GM18519 (cell line): ENCODE measurements around the gene DNPEP.
A peak's percentile ranks its signal among the peaks of the same experiment; 100 is the strongest.

Experiments used
- ATAC-seq: cut with Tn5 transposase; IDR thresholded peaks from one replicate; pipeline ENCODE4 v1.9.1; 2021; ENCODE audit warnings: mild to moderate bottlenecking, moderate library complexity; ENCODE audit not compliant: unreplicated experiment, low FRiP score

The DNPEP gene

DNA sequence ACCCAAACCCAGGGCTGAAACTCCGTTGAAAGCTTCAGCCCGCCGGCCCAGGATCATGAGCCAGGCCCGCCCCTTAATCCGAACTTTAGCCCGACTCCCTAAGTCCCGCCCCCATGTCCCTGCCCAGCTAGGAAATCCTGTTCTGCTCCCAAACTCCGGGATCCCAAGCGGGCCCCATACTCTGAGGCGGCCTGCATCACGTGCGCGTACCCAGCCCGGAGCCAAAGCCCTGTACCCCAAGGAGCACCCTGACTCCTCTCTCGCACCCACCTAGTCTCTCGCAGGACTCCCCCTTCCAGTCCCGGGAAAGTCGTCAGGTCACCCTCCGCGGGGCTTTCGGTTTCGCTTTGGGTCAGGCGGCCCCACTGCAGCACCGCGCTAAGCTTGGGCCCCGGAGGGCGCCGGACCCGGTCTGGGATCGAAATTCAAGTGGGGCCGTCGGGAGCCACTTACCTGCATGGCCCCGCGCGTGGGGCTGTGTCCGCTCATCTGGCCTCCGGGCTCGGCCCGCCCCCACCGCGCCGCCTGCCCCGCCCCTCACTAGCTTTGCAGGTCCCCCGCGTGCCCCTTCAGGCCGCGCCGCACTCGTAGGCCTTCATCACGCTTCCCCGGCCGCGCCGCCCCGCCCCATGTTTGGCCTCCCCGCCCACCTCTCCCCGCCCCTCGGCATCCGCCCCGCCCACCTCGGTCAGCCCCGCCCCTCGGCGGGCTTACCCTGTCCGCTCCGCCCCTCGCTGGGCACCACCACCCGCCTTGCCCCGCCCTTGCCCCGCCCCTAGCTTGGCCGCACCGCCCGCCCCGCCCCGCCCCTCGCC, at the start of gene DNPEP:
Gene DNPEP (minus strand): TSS at position 607 of the 815 bp plus-strand sequence. CDS start 118 bp downstream, at position 489.
- ATAC-seq = peak; percentile 35

DNA sequence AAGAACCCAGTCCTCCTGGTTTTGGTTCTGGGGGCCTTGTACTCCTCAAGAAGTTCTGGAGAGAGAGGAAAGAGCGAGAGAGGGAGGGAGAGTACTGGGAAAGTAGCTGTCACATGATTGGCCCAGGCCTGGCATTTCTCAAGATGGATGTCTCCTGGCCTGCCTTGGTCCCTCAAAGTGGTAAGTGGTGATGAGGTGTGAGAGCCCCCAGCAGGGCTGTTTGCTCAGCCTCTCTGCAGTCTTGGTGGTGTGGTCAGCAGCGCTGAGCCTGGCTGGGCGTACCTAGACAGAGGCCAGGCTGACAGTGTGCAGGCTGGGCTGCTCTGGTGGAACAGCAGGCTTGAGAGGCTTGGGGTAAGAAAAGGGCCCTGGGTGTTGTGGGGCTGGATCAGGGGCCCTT, 49.4 kb upstream of the DNPEP start:
- ATAC-seq = no peak

DNA sequence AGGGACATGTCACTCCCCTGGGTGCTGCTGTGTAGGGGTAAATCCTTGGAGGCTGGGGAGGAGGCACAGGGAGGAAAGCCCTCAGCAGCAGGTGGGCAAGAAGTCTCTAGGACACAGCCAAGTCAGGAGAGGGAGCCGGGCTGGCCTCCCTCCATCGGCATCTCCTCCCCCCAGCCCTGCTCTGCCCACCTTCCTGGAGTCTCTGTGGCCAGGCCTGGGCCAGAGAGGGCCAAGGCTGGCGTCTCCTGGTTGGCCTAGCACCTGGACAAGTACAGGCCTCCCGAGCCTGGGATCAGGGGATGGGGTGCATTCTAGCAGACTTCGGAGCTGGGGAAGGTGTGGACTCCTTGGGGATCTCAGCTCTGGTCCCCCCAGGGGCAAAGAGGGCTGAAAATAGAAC, 48.8 kb upstream of the DNPEP start:
- no peak for ATAC-seq

DNA sequence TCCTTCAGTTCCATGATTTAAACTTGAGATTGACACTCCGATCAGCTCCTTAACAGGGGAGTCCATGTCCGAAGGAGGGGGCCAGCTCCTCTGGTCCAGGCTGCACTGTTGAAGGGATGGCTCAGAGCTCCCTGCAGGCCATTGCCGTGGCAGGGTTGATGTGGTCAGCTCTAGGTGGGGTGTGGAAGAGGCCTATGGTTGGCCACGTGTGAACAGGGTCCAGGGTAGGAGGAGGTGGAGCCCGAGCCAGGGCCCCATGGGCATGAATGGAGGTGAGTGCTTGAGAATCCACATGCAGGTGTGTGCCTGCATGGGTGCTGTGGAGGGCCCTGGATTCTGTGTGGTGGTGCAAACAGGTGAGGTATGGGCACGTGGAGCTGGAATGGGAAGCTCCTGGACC, 48.0 kb upstream of the DNPEP start:
- ATAC-seq = no peak

DNA sequence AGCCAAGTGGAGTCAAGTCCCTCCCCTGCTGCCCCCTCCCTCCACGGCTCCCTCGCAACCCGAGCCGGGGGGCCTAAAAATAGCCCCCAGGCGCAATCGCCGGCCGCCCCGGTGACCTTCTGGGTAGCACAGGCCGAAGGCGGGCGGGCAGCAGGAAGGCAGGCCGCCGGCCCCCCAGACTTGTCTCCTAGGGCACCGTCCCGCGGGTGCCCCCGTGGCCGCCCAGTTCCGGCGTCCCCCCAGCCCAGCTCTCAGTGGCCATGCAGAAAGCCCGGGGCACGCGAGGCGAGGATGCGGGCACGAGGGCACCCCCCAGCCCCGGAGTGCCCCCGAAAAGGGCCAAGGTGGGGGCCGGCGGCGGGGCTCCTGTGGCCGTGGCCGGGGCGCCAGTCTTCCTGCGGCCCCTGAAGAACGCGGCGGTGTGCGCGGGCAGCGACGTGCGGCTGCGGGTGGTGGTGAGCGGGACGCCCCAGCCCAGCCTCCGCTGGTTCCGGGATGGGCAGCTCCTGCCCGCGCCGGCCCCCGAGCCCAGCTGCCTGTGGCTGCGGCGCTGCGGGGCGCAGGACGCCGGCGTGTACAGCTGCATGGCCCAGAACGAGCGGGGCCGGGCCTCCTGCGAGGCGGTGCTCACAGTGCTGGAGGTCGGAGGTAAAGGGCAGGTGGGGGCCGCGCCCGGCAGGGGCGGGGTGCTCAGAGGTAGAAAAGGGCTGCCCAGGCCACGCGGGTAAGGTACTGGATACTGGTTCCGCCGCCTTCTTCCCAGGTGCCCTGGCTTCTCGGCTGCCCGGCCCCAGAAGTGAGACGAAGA, 47.2 kb upstream of the DNPEP start, which contains the start of gene SPEG:
Gene SPEG (plus strand): TSS at position 126 of the 808 bp plus-strand sequence. CDS start 135 bp downstream, at position 261.
- no peak for ATAC-seq

DNA sequence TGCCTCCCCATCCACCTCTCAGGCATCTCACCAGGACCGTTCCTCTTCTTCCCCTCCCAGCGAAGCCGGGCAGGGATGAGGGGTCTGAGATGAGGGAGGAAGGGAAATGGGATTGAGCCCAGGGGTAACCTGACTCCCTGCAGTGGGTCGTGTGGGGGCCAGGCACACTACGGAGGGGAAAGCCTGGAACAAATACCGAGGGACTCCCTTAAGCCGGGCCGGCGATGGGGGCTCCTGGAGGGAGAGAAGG, 46.7 kb upstream of the DNPEP start:
- ATAC-seq = no peak

DNA sequence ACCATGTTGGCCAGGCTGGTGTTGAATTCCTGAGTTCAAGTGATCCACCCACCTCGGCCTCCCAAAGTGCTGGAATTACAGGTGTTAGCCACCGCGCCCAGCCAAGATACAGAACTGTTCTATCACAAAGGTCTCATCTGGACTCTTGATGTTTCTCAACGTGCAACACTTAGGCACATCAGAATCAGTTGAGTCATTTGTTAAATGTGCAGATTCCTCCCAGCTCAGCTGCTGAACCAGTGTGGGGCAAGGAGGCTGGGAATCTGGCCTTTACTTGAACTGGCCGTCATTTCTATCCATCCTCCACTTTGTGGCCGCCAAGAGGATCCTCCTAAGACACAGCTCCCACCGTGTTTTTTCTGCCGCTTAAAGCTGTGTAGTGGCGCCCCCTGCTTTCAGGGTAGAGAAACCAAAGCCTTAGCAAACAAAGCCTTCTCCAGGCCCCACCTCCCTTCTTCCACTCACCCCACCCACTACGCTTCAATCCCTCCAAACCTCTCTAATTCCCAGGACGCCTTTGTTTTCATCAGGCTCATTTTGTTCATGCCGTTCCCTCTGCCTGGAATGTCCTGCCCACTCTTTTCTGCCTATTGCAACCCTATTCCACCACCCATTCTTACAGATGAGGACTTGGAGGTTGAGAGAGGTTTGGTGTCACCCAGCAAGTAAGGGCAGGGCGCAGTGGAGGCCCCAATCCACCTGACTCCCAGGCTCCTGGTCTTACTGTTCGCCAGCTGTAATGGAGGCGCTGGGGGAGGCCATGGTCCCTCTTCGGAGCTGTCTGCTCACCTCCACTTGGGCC, 46.2 kb upstream of the DNPEP start:
- ATAC-seq = no peak

DNA sequence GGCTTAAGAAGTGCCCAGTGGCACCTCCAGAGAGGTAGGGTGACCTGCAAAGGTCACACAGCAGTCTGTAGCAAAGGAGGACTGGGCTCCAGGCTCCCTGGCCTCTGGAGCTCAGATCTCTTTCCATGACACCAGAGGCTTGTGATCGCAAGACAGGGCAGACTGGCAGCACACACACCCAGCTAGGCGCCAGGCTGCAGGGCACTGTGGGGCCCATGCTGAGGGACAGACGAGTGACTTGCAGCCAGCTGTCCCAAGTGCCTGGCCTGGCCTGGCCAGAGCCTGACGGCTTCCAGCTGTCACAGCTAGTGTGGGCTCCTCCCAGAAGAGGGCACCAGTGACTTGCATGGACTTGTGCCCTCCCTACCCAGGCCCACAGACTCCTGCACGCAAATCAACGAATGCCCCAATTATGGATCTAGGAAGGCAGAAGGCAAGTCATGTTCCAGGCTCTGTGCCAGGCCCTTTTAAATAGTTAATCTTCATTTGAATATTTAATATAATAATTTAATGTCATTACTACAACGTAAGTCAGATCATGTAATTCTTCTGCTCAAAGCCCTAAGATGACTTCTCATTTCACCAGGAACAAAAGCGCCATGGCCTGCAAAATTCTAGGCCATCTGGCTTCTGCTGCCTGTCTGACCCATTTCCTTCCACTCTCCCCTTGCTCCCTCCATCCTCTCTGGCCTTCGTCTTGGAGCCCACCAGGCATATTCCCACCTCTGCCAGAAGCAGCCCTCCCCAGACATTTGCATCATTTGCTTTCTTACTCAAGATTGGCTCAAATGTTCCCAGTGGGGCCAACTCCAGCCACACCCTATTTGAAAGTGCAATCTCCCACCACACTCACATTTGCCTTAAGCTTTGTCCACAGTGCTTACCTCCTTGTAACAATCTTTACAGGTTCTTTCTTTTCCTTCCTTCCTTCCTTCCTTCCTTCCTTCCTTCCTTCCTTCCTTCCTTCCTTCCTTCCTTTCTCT, 43.2 kb upstream of the DNPEP start:
- ATAC-seq = no peak

DNA sequence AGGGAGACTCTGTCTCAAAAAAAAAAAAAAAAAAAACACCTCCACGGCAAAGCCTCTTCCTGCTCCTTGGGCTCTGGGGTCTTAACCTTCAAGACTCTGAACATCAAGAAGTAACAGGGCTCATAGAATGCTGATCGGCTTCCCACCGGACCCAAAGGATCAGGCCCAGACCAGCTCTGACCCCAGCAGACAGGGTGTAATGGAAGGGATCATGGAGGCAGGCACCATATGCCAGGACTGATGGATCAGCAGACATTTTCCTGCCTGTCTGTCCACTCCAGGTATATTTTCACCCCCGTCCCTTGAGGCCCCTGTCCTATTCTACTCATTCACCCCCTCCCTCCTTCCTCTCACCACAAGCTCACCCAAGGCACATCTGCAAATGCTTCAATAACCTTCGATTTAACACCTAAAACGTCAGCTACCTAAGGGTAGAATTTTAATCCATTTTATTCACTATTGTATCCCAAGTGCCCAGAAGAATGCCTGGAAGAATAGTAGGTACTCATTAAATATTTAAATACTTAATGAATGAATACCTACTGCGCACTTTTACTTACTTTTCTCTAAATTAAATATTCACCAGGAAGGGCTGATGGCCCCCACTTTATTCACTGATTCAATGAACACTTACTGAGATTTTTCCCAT, 42.4 kb upstream of the DNPEP start:
- ATAC-seq = no peak

DNA sequence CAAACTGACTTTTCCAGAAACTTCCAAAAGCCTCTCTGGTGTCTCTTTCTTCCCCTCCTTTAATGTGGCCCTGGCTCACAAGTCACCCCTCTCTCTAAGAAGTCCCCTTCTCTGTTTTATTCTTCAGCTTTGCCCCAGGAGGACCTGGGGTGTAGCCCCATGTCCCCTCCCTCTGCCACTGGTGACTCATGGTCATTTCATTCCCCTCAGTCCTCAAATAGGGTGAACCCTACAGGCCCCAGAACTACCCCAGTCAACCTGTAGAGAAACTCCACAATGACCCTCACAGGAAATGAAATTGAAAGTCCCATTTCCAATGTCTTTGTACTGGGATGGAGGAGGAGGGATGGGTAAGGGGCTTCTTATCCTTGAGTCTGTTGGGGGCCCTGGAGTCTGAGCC, 40.8 kb upstream of the DNPEP start:
- no peak for ATAC-seq

DNA sequence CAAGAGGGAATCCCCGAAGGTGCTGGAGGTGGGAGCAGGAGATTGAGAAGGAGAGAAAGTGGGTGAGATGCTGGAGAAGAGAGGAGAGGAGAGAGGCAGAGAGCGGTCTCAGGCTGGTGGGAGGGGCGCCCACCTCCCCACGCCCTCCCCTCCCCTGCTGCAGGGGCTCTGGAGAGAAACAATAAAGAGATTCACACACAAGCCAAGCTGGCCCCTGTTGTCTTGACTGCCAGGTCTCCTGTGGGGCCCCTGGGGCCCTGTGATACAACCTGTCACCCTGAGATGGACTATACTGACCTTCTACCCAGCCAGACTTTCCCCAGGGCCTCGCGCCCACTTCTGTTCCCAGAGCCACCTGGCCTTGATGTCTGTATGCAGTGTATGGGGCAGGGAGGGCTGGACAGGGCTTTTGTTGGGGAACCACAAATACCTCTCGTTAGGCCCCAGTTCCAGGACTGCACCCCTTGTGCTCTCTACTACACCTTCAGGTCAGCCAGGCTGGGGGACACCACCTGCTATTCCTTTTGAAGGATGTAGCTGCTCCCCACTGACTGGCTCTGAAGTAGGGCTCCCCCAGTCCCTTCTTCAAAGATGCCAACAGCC, 38.9 kb upstream of the DNPEP start:
- no peak for ATAC-seq

DNA sequence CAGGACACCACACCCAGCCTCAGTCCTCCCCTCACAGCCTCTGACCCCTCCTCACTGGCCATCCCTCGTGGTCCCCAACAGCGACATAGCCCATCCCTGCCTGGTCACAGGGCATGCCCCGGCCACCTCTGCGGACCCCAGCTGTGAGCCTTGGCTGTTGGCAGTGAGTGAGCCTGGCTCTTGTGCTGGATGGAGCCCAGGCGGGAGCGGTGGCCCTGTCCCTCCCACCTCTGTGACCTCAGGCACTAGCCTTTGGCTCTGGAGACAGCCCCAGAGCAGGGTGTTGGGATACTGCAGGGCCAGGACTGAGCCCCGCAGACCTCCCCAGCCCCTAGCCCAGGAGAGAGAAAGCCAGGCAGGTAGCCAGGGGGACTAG, 38.3 kb upstream of the DNPEP start:
- ATAC-seq = no peak

DNA sequence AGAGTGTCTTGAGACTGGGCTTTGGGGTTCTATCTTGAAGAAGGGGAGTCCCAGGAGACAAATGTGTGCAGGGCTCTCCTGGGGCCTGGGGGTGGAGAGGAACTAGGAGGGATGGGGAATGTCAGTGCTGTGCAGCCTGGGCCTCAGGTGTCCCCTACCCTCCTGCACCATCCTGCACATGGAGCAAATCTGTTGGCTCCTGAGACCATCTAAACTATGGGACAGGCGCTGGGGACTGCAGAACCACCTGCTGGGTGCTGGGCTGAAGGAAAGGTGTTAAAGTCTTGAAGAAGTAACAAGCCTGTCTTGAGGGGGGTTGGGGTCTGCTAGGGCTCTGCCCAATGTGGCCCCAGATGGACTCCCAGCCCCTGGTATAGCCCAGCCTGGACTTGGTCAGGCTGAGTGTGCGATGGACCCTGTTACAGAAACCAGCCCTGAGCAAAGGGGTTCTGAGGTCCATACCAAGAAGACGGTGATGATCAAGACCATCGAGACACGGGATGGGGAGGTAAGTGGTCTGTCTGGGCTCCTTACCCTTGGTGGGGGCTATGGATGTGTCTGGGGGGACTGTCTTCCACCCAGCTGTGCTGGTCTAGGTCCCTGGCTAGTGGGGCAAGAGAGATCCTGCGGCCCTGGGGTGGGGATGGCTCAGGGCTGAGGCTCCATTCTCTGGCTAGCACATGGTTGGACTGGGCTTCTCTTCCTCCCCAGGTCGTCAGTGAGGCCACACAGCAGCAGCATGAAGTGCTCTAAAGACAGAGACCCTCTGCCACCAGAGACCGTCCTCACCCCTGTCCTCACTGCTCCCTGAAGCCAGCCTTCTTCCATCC, 37.7 kb upstream of the DNPEP start:
- no peak for ATAC-seq

DNA sequence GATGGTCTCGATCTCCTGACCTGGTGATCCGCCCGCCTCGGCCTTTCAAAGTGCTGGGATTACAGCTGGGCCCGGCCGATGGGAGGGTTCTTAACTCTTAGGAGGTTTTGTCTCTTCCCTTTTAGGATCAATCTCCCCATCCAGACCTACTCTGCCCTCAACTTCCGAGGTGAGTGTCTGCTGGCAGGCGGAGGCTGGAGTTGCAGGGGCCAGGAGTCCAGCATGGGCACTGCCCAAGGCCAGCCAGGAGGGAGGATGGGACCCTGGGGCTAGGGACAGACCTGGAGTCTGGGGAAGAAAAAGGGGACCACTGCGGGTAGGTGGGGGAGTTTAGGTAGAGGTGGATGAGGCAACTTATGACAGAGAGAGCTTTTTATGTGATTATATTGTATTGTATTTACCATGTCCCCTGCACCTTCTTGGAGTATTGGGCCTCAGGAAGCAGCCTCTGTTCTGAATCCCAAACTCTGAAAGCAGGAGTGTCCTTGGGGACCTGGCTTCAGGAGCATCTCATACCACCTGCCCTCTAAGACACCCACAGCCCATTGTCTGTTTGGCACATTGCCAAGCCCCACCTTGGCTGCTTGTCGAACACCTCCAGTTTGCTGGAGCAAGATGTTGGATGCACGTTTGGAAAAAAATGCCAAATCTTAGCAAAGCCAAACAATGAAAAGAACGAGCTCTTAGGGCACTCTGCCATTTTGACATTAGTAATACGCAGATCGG, 36.1 kb upstream of the DNPEP start:
- no peak for ATAC-seq

DNA sequence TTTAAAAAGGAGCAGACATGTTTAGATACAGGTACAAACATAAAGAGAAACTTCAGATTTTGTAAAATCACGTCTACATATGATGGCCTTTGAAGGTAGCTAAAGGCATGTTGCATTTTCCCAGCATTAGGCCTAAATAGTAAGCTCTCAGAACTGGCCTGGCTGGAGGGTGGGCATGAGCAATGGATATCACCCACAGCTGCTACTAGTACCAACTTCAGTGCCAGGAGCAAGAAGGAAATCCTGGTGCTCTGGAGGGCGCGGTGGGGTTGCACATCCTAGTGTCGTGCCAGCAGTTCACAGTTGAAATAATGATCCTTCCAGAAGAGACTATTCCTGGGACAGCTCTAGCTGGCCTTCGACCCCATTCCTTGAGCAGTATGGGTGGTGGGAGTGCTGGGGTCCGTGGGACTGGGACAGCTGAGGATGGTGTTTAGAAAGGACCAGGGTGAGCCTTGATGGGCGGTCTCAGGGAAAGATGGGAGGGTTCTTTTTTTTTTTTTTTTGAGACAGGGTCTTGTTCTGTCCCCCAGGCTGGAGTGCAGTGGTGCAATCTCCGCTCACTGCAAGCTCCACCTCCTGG, 35.3 kb upstream of the DNPEP start:
- ATAC-seq = no peak

DNA sequence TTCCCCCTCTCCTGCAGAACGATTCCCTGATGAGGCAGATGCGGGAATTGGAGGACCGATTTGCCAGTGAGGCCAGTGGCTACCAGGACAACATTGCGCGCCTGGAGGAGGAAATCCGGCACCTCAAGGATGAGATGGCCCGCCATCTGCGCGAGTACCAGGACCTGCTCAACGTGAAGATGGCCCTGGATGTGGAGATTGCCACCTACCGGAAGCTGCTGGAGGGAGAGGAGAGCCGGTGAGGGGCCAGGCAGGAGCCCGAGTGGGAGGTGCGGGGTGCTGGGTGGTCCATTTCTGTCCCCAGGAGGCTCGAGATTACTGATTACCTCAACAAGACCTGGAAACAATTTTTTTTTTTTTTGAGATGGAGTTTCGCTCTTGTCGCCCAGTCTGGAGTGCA, 33.6 kb upstream of the DNPEP start:
- no peak for ATAC-seq

DNA sequence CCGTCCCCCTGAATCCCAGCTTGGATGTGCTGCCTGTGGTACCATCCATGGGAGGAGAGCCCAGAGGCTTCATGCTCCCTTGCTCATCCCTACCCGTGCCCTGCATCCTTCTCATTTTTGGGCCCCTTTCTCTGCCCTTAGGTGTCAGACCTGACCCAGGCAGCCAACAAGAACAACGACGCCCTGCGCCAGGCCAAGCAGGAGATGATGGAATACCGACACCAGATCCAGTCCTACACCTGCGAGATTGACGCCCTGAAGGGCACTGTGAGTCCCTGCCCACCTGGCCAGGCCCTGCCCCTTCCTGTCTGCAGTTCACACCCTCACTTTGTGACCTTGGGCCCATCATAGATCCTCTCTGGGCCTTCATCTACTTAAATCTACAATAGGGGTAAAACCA, 33.0 kb upstream of the DNPEP start:
- ATAC-seq = no peak
